CD14-positive monocyte (primary cell): Measurements from ENCODE around the gene PITPNM1. TPM values are rescaled to one million over a fixed set of nuclear protein-coding genes. Genes with fewer than 3 reads are reported as not detected.

Experiments
- DNase-seq, 3 donors: peaks; one replicate each; pipeline ENCODE4 v3.0.0-alpha.2; 2011 to 2022
- H2AFZ ChIP-seq: 2 replicates; pipeline ENCODE4 v1.6.0; 2012; ENCODE audit warnings: mild to moderate bottlenecking, low read depth, low read length, inconsistent platforms; ENCODE audit not compliant: insufficient read depth, poor library complexity, severe bottlenecking
- H3K27ac ChIP-seq, 2 donors: 1 replicate in 1 of 2; 2 replicates in 1 of 2; pipeline ENCODE4 v1.5.1; 2012 to 2013; ENCODE audit warnings: low read length in 2 of 2, control low read depth in 1 of 2, inconsistent platforms in 1 of 2, low read depth in 1 of 2, mild to moderate bottlenecking in 1 of 2
- H3K27me3 ChIP-seq, 2 donors: one replicate each; pipeline versions ENCODE4 v1.6.0 to v1.6.1; 2011 to 2013; ENCODE audit warnings: low read length in 2 of 2; ENCODE audit not compliant: control insufficient read depth in 2 of 2, insufficient read depth in 2 of 2
- H3K36me3 ChIP-seq, 2 donors: replicated peaks in 1 of 2; 1 replicate in 1 of 2; 2 replicates in 1 of 2; pipeline versions ENCODE4 v1.5.1 to v1.6.1; 2012 to 2013; ENCODE audit warnings: low read length in 2 of 2, control low read depth in 1 of 2, inconsistent platforms in 1 of 2, mild to moderate bottlenecking in 1 of 2; ENCODE audit not compliant: insufficient read depth in 2 of 2, control insufficient read depth in 1 of 2
- H3K4me1 ChIP-seq, 2 donors: 1 replicate in 1 of 2; 2 replicates in 1 of 2; pipeline versions ENCODE4 v1.5.1 to v1.6.1; 2012 to 2013; ENCODE audit warnings: low read length in 2 of 2, control low read depth in 1 of 2, inconsistent platforms in 1 of 2, mild to moderate bottlenecking in 1 of 2, moderate library complexity in 1 of 2; ENCODE audit not compliant: insufficient read depth in 2 of 2, control insufficient read depth in 1 of 2
- H3K4me2 ChIP-seq: replicated peaks from 2 replicates; pipeline ENCODE3; 2012; ENCODE audit warnings: low read length, moderate library complexity, mild to moderate bottlenecking; ENCODE audit not compliant: poor library complexity, severe bottlenecking; ENCODE audit errors: extremely low read depth
- H3K4me3 ChIP-seq, 3 experiments: fragments of 200-600 bp in 1 of 3; sonication (generic) in 1 of 3; replicated peaks in 1 of 3; 1 replicate in 2 of 3; 2 replicates in 1 of 3; pipeline ENCODE4 v1.5.1; 2011 to 2013; ENCODE audit warnings: low read length in 3 of 3, mild to moderate bottlenecking in 3 of 3, control low read depth in 2 of 3, low read depth in 2 of 3, inconsistent platforms in 1 of 3, moderate library complexity in 1 of 3
- H3K79me2 ChIP-seq: 2 replicates; pipeline ENCODE4 v1.6.0; 2012; ENCODE audit warnings: mild to moderate bottlenecking, control low read depth, inconsistent platforms, low read length, moderate library complexity; ENCODE audit not compliant: insufficient read depth
- H3K9ac ChIP-seq: 2 replicates; pipeline ENCODE4 v1.6.0; 2017; ENCODE audit warnings: low read length, mild to moderate bottlenecking; ENCODE audit not compliant: insufficient read depth, poor library complexity, severe bottlenecking
- H3K9me3 ChIP-seq, 2 donors: replicated peaks in 1 of 2; 1 replicate in 1 of 2; 2 replicates in 1 of 2; pipeline versions ENCODE4 v1.5.1 to v1.6.1; 2012 to 2013; ENCODE audit warnings: low read length in 2 of 2, control low read depth in 1 of 2; ENCODE audit not compliant: control insufficient read depth in 1 of 2, insufficient read depth in 1 of 2
- H4K20me1 ChIP-seq: 2 replicates; pipeline ENCODE4 v1.6.0; 2012; ENCODE audit warnings: mild to moderate bottlenecking, low read length, control low read depth, moderate library complexity; ENCODE audit not compliant: insufficient read depth
- H3K27ac Mint-ChIP-seq, 7 donors: one replicate each; pipeline ENCODE4 v1.8.0; 2020; ENCODE audit warnings: mild to moderate bottlenecking in 7 of 7, mixed read lengths in 7 of 7, moderate library complexity in 6 of 7, inconsistent platforms in 2 of 7
- H3K27me3 Mint-ChIP-seq, 3 donors: one replicate each; pipeline ENCODE4 v1.8.0; 2021 to 2022; ENCODE audit warnings: low read depth in 3 of 3, mild to moderate bottlenecking in 3 of 3, mixed read lengths in 3 of 3, moderate library complexity in 3 of 3, inconsistent platforms in 1 of 3
- H3K36me3 Mint-ChIP-seq, 2 donors: one replicate each; pipeline ENCODE4 v1.8.0; 2020; ENCODE audit warnings: mixed read lengths in 2 of 2, inconsistent platforms in 1 of 2, mild to moderate bottlenecking in 1 of 2
- H3K4me1 Mint-ChIP-seq: one replicate; pipeline ENCODE4 v1.8.0; 2020; ENCODE audit warnings: mild to moderate bottlenecking, mixed read lengths
- H3K4me3 Mint-ChIP-seq, 2 donors: one replicate each; pipeline ENCODE4 v1.8.0; 2020; ENCODE audit warnings: mild to moderate bottlenecking in 2 of 2, mixed read lengths in 2 of 2, moderate library complexity in 1 of 2
- H3K9me3 Mint-ChIP-seq, 7 donors: one replicate each; pipeline ENCODE4 v1.8.0; 2020 to 2022; ENCODE audit warnings: mixed read lengths in 7 of 7, mild to moderate bottlenecking in 6 of 7, moderate library complexity in 6 of 7, inconsistent platforms in 2 of 7
- CTCF ChIP-seq: fragments of 200-600 bp; IDR thresholded peaks from one replicate; pipeline ENCODE4 v1.8.0; 2022; ENCODE audit warnings: antibody characterized with exemption, mild to moderate bottlenecking
- WGBS: methylation state at CpG from one replicate; pipeline ENCODE4 v1.1.5; 2013; ENCODE audit warnings: missing lambda C conversion rate; ENCODE audit not compliant: insufficient coverage; 5-methylcytosine and 5-hydroxymethylcytosine counted together
- intact Hi-C, 2 donors: fragments of 100-400 bp; cut with micrococcal nuclease; formaldehyde crosslinking; loops; one replicate each; pipeline versions ENCODE4 v1.15.0 to v1.15.1; 2023
- polyA plus RNA-seq, 3 donors: library from polyadenylated mRNA; depleted of rRNA in 1 of 3; unstranded in 2 of 3; stranded (reverse) in 1 of 3; fragments of 300-500 nt in 2 of 3; fragments of >200 nt in 1 of 3; fragmentation: Illumina TruSeq in 2 of 3; gene quantifications; 1 replicate in 2 of 3; 2 replicates in 1 of 3; pipeline ENCODE4 v1.2.3, GENCODE V29; 2012 to 2021

PITPNM1 gene
- polyA plus RNA-seq, 3 donors = 11.7 to 122 (median 22.2) TPM

- Mint-ChIP-seq H3K36me3 (no peaks in the 10 kb centered on the region), H3K4me3 (no peak overlapping the region), H3K4me1 (peaks cover 3% of the 10 kb centered on the region), H3K9me3 (peaks cover 0 to 4% (median 3%) of the 10 kb centered on the region in 7 donors), H3K27ac (no peak overlapping the region), H3K27me3 (peaks cover 0 to 11% (median 5%) of the 10 kb centered on the region in 3 donors)
- no peak for TF ChIP-seq CTCF
- H3K4me1 ChIP-seq = no peaks in the 10 kb centered on the region
- no peaks in the 10 kb centered on the region for H4K20me1 ChIP-seq
- intact Hi-C loops = no loop called here
- DNase-seq = no peak
- no peak overlapping the region for H3K4me3 ChIP-seq
- no peaks in the 10 kb centered on the region for H3K27me3 ChIP-seq
- no peak overlapping the region for H3K4me2 ChIP-seq
- H2AFZ ChIP-seq = no peak overlapping the region
- WGBS = 95% methylated on average over 10 of the region's 15 CpGs
- H3K79me2 ChIP-seq = no peaks in the 10 kb centered on the region
- no peak overlapping the region for H3K27ac ChIP-seq
- H3K36me3 ChIP-seq = no peaks in the 10 kb centered on the region
- H3K9ac ChIP-seq = no peak overlapping the region
- no peaks in the 10 kb centered on the region for H3K9me3 ChIP-seq
These were observed 17.2 kb upstream of the PITPNM1 start for GRCh38 chr11:67522338-67522737.

- no peak overlapping the region for H3K4me3 ChIP-seq
- no peaks in the 10 kb centered on the region for H3K79me2 ChIP-seq
- H3K4me2 ChIP-seq = no peak overlapping the region
- no peaks in the 10 kb centered on the region for H3K36me3 ChIP-seq
- H3K9ac ChIP-seq = no peak overlapping the region
- Mint-ChIP-seq H3K27ac (no peak overlapping the region), H3K4me3 (no peak overlapping the region), H3K9me3 (peaks cover 0 to 3% (median 0%) of the 10 kb centered on the region in 7 donors), H3K4me1 (peaks cover 3% of the 10 kb centered on the region), H3K36me3 (no peaks in the 10 kb centered on the region), H3K27me3 (peaks cover 0 to 11% (median 5%) of the 10 kb centered on the region in 3 donors)
- no peaks in the 10 kb centered on the region for H3K9me3 ChIP-seq
- H3K27ac ChIP-seq = no peak overlapping the region
- H4K20me1 ChIP-seq = no peaks in the 10 kb centered on the region
- no peak for DNase-seq
- H3K4me1 ChIP-seq = no peaks in the 10 kb centered on the region
- no peak for TF ChIP-seq CTCF
- no peaks in the 10 kb centered on the region for H3K27me3 ChIP-seq
- no peak overlapping the region for H2AFZ ChIP-seq
- intact Hi-C loops = no loop called here
- WGBS = 89% methylated on average over 8 of the region's 10 CpGs
These were observed 16.8 kb upstream of the PITPNM1 start for GRCh38 chr11:67521924-67522323.
